Peyer's patch (tissue), 4 donors: ENCODE results near the gene FANK1.
"Not testable (repeated sequence)": the region's sequence is repeated elsewhere in the genome, so short reads cannot be mapped to it uniquely, and the experiment has no call there.

Experiments used
- POLR2A ChIP-seq, 2 donors: fragments of 450-650 bp; IDR thresholded peaks; one replicate each; pipeline ENCODE4 v1.5.1; 2017; ENCODE audit warnings: antibody characterized with exemption in 2 of 2, mild to moderate bottlenecking in 2 of 2, moderate library complexity in 2 of 2
- TF ChIP-seq, protein P1 (sequence below), 6 experiments: fragments of 450-650 bp in 4 of 6; fragments of 200-600 bp in 2 of 6; sonication (generic) in 1 of 6; IDR thresholded peaks; one replicate each; pipeline ENCODE4 v1.5.1; 2017 to 2019; ENCODE audit warnings: antibody characterized with exemption in 6 of 6, mild to moderate bottlenecking in 3 of 6, moderate library complexity in 1 of 6

DNA sequence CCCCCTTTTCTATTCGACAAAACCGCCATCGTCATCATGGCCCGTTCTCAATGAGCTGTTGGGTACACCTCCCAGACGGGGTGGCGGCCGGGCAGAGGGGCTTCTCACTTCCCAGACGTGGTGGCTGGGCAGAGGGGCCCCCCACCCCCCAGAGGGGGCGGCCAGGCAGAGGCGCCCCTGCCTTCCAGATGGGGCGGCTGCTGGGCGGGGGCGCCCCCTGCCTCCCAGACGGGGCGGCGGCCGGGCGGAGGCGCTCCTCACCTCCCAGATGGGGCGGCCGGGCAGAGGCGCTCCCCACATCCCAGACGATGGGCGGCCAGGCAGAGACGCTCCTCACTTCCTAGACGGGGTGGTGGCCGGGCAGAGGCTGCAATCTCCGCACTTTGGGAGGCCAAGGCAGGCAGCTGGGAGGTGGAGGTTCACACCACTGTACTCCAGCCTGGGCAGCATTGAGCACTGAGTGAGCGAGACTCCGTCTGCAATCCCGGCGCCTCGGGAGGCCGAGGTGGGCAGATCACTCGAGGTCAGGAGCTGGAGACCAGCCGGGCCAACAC, 73.8 kb downstream of the FANK1 start:
- TF ChIP-seq, protein P1, sequence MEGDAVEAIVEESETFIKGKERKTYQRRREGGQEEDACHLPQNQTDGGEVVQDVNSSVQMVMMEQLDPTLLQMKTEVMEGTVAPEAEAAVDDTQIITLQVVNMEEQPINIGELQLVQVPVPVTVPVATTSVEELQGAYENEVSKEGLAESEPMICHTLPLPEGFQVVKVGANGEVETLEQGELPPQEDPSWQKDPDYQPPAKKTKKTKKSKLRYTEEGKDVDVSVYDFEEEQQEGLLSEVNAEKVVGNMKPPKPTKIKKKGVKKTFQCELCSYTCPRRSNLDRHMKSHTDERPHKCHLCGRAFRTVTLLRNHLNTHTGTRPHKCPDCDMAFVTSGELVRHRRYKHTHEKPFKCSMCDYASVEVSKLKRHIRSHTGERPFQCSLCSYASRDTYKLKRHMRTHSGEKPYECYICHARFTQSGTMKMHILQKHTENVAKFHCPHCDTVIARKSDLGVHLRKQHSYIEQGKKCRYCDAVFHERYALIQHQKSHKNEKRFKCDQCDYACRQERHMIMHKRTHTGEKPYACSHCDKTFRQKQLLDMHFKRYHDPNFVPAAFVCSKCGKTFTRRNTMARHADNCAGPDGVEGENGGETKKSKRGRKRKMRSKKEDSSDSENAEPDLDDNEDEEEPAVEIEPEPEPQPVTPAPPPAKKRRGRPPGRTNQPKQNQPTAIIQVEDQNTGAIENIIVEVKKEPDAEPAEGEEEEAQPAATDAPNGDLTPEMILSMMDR (IDR thresholded peaks at IDR 0.05) = not testable (repeated sequence)
- TF ChIP-seq POLR2A (IDR thresholded peaks at IDR 0.05) = not testable (repeated sequence)
